Activated T-cell treated with anti-CD3 and anti-CD28 coated beads, Interleukin-2, amount 50 U/mL, for 1 hour (primary cell): Measurements from ENCODE around the gene ZCCHC24.
A peak's percentile ranks its signal among the peaks of the same experiment; 100 is the strongest.

ENCODE experiments used
- DNase-seq: peaks from one replicate; pipeline ENCODE4 v3.0.0-alpha.2; 2020

The ZCCHC24 gene

DNA sequence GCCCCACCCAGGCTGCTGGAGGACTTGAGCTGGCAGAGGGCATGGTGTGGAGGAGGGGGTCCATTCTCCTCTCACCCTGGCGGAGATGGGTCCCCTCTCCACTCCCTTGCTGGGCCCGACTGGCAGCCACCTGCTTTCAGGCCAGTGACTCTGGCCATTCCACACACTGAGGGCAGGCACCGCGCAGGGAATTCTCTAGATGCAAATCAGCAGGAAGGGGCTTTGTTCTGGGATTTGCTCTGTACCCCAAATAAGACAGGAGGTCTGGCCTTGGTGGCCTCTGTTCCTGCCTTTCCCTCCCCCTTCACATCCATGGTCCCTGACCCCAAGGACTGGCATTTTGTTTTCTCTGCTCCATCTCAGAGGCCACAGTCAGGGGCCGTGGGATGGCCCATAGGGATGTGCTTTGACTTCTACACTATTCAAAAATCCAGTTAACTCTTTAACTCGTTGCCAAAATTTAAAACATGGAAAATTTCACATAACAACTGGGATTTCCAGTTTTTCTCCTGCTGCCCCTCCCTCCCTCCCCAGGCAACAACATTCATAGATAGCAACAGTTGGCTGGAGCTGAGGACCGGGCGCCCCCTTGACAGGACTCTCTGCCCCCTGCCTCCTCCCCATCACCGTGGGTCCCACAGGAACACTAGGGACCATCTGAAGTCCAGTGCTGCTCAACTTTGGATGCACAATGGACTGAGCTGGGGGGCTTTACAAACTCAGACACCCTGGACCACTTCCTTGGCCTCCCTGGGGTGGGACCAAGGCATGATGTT lies 64.3 kb downstream of the ZCCHC24 start:
- no peak for DNase-seq

DNA sequence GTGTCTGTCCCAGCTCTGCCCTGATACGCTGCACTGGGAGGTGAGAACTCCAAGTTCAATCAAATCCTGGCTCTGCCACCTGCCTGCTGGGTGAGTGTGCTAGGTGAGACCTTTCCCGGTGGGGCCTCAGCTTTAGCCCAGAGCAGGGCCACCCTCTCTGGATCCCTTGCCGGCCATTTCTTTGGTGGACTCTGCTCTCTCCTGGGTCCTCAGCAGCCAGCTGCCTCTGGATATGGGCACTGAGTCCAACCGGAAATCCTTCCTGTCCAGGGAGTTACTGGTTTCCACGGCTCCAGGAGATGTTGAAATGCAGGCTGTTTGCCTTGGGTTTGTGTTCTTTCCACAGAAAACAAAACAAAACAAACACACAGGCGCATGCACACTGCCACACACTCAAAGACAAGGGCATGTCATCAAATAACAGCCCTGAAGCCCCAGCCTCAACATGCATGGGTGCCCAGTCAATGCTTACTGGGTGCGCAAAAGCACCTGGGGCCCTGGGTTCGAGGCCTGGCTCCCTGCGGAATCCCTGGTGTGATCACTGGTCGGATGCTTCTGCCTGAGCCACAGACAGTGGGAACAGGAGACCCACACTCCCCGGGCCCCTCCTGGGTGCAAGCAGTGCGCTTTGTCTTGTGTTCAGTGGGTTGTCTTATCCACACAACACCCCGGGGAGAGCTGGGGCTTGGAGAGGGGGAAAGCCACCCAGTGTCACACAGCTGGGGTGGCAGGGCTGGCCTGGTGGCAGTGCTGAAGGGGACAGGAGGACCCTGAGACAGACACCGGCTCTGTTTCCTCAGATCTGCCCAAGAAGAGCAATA lies 65.1 kb downstream of the ZCCHC24 start:
- DNase-seq, result no peak

DNA sequence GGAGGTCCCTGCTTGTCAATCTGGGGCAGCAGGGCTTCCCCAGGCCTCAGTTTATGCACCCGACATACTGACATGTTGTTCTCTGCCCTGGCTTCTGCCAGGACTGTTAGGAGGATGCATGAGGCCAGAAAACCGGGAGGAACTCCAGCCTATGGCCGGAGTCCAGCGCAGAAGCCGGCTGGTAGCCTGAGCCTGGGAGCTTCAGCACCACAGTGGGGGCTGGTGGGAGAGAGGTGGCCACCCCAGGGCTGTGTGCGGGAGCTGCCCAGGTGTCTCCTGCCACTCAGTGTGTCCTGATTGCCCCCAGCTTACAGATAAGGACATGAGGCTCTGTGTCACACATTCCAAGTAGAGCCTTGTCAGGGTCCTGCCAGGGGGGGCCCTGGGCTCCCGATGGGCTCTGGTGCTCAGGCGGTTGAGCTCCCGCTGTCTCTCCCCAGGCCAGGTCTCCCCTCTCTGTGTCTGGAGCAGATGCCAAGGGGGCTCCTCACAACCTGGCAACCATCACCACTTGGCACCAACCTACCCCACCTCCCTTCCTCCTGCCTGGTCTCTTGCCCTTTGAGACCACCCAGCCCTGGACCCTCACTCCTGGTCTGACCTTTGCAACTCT lies 65.8 kb downstream of the ZCCHC24 start:
- DNase-seq, result no peak

DNA sequence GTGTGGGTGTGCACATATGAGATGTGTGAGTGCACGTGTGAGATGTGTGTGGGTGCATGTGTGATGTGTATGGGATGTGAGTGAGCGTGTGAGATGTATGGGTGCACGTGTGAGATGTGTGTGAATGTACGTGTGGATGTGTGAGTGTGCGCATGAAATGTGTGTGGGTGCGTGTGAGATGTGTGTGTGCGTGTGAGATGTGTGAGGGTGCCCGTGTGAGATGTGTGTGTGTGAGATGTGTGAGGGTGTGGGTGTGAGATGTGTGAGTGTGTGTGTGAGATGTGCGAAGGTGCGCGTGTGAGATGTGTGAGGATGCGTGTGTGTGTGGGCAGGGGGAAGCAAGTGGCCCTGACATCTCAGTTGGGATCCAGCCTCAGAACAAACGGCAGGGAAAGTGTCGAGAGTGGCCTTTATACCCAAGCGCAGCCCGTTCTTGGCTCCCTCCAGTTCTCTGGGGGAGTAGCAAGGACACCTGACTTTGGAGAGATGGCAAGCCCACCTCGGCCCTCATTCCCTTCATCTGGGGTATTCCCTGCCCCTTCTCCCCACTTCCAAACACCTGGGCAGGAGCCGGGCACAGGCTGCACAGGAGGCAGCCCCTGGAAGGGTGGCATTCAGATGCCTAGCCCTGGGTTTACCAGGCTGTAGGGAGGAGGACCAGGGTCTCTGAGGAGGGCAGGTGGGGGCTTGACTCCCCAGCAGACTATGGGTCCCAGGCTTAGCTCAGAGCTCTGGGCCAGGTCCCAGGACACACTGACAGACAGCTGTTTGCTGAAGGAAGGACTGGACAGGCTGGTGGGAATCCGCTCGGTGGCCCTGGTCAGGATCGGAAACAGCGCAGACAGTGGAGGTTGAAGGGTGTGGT lies 66.5 kb downstream of the ZCCHC24 start:
- DNase-seq, result no peak

DNA sequence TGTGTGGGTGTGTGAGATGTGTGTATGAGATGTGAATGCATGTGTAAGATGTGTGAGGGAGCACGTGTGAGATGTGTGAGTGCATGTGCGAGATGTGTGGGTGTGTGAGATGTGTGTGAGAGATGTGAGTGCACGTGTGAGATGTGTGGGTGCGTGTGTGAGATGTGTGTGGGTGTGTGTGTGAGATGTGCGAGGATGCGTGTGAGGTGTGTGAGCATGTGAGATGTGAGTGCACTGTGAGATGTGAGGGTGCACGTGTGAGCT lies 67.1 kb downstream of the ZCCHC24 start:
- no peak for DNase-seq

DNA sequence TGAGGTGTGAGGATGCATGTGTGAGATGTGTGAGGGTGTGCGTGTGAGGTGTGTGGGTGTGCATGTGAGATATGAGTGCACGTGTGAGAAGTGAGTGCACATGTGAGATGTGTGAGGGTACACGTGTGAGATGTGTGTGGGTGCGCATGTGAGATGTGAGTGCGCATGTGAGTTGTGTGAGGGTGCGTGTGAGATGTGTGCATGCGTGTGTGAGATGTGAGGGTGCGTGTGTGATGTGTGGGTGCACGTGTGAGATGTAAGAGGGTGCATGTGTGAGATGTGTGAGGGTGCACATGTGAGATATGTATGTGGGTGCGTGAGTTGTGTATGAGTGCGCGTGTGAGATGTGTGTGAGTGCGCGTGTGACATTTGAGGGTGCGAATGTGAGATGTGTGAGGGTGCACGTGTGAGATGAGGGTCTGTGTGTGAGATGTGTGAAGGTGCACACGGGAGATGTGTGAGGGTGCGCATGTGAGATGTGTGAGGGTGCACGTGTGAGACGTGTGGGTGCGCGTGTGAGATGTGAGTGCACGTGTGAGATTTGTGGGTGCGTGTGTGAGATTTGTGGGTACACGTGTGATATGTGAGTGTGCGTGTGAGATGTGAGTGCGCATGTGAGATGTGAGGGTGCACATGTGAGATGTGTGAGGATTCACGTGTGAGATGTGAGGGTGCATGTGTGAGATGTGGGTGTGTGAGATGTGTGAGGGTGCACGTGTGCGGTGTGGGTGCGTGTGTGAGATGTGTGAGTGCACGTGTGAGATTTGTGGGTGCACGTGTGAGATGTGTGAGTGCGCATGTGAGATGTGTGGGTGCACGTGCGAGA lies 67.7 kb downstream of the ZCCHC24 start:
- DNase-seq, result no peak

DNA sequence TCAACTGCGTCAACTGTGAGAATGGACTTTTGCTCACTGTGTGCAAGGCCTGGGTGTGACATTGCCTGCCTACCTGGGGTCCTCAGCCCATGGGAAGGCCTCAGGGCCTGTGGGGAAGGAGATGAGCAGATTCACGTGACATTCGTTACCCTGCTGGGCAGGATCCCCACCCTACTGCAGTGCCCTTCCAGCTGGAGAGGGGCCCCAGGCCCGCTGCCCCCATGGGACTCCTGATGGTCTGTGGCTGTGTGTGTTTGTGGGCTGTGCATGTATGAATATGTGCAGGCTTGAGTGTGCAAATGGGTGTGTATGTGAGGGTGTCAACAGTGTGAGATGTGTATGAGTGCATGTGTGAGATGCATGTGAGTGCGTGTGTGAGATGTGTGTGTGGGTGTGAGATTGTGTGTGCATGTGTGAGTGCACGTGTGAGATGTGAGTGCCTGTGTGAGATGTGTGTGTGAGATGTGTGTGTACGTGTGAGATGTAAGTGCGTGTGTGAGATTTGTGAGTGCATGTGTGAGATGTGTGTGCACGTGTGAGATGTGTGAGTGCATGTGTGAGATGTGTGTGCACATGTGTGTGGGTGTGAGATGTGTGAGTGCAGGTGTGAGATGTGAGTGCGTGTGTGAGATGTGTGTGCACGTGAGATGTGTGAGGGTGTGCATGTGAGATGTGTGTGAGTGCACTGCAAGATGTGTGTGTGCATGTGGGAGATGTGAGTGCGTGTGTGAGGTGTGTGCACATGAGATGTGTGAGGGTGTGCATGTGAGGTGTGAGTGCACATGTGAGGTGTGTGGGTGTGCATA lies 68.5 kb downstream of the ZCCHC24 start:
- no peak for DNase-seq

DNA sequence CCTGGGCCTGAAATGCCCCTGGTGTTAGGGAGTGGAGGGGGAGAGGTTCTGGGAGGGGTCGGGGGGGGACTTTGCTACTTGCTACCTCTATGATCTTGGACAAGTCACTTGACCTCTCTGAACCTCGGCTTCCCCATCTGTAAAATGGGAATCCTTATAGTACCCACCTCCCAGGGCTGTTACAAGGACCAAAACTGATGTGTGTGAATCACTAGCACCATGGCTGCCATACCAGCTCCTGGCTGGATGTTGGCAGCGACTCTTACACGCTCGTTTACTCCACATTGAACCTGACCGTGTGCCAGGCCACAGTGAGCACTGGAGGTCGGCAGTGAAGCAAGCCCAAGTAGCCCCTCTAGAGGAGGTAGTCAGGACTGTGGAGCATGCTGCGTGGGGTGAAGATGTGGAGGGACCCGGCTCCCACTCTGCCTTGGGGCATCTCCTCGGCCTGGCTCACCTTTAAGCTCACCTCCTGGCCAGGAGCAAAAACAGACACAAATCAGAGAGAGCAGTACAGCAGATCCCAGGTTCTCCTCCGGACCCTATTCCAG lies 69.3 kb downstream of the ZCCHC24 start:
- no peak for DNase-seq

DNA sequence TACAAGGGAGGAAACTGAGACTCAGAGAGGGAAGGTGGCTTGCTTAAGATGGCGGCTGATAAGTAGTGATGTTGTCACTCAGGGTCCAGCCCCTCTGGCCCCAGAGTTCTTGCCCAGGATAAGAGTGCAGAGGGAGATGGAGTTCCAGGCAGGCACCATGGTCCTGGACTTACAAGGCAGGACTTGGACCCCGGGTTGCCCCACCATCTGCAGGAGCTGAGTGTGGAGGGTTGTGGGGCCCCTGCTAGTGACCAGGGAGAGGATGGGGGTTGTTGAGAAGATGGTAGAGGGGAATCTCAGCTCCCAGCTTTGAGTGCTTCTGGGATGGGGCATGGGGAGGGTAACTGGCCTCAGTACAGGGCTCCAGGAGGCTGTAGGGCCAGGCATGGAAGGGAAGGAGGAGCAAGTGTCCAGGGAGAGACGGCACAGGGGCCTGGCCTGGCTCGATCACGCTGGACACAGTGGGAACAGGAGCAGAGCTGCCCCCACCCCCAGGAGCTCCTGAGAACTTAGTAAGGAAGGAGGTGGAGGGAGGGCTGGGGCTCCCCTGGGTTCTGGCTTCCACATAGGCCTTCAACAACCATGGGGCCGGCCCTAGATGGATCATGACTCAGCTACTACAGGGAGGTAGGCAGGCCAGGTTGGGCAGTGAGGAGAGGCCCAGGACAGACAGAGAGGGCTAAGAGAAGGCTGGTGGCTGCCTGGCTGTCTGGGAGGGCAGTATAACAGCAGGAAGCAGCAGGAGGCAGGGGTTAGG lies 69.9 kb downstream of the ZCCHC24 start:
- no peak for DNase-seq

DNA sequence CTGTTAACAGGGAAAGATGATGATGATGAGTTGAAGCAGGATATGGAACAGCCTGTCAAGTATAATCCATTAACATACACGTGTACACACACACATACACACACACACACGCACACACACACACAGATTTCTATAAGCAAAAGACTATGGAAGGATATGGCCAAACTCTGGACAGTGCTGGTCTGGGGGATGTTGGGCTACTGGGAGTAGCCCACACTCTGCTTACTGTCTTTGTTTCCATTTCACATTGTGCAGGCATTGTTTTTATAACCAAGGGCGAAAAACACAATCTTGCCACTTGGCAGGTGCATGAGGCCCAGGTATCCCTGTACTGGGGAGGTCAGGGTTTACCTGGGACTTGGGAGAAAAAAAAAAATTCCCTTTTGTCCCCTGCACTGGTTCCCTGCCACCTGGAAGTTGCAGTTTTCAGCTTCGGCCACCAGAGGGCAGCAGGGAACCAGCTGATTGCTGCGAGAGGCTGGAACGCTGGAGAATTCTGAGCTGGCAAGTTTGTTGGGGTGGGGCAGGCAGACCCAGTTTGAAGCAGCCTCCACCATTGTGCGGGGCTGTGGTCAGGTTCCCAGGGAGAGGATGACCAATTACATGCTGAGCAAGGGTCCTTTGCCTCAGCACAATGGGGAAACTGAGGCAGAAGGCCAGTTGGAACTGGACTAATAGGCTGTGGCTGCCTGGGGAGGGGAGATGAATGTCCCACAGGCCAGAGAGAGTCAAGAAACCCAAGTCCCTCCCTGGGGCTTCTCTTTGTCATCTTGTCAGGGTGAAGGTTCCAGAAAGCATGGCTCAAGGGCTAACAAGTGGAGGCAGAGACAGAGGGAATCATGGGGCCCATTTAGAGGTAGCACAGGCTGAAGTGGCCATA lies 70.9 kb downstream of the ZCCHC24 start:
- DNase-seq, result peak; percentile 79

DNA sequence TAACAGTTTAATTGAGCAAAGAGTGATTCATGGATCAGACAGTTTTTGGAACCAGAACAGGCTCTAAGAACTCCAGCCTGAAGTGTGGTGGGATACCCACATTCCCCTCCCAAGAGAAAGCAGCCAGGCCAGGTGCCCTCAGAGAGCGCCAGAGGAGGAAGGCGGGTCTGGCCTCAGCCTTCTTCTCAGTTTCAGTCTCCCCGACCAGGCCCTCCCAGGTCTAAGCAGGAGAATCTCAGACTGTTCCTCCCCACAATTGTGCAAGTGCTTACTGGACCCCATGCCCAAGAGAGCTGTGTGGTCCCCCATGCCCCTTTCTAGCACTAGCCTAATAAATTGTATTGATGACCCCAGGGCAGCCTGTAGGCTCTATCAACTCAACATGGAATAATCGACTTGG lies 72.6 kb downstream of the ZCCHC24 start:
- no peak for DNase-seq

DNA sequence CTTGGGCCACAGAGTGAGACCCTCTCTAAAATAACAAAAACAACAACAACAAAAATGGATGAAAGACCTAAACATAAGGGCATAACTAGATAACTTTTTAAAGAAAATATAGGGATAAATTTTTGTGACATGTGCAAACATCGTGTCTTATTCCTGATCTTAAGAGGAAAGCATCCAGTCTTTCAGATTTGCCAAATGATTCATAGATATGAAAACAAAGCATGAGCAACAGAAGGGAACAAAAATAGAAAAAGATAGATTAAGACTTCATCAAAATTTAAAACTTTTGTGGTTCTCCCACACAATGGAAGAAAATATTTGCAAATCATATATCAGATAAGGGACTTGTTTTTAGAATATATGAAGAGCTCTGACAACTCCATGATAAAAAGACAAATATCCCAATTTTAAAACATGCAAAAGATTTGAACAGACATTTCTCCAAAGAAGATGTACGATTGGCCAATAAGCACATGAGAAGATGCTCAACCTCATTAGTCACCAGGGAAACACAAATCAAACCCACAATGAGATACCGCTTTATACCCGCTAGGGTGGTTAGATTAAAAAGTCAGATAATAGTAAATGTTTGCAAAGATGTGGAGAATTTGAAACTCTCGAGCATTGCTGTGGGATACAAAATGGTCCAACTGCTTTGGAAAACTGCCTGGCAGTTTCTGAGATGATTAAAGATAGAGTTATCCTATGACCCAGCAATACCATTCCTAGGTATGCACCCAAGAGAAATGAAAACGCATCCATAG lies 77.8 kb downstream of the ZCCHC24 start:
- DNase-seq, result no peak

DNA sequence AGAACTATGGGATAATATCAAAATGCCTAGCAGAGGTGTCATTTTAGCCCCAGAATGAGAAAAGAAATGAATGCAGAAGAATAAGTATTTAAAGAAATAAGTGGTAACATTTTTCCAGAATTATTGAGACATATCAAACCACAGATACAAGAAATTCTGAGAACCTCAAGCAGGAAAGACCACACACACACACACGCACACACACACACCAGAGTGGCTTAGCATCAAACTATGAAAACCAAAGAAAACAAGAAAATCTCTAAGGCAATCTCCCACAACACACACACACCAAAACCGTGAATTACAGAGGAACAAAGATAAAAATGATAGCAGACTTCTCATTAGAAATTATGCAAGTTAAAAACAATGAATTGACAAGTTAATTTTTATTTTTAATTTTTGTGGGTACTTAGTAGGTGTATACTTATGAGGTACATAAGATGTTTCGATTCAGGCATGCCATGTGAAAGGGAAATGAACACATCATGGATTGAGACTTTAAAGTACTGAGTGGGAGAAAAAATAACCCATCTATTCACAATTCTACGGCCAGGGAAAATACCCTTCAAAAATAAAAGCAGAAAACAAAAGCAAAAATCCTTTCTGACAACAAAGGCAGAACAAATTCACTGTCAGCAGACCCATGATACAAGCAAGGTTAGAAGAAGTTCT lies 83.6 kb downstream of the ZCCHC24 start:
- DNase-seq, result no peak

DNA sequence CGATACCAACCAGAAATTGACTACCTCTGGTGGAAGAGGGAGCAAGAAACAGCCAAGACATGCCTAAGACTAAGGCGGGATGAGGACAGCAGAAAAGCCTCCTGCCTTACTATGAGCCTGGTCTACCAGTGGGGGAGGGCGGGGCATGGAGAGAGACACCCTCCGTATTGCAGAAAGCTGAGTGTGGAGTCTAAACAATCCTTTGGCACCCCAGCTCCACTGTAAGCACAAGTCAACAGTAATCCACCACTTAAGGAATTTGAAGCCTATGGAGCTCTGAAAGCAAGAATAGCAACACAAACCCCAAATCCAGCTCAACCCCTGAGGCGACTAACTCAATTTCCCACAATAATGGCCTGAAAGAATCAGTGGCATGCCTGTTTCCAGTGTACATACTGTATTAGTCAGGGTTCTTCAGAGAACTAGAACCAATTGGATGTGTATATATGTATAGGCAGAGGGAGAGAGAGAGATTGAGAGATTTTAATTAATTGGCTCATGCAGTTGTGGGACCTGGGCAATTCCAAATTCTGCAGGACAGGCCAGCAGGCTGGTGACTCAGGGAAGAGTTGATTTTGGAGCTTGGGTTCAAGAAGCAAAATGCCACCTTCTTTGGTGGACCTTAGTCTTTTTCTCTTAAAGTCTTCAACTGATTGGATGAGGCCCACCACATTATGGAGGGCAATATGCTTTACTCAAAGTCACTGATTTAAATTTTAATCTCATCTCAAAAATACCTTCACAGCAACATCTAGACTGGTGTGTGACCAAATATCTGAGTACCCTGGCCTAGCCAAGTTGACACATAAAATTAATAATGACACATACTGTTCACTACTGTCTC lies 84.7 kb downstream of the ZCCHC24 start:
- DNase-seq, result no peak

DNA sequence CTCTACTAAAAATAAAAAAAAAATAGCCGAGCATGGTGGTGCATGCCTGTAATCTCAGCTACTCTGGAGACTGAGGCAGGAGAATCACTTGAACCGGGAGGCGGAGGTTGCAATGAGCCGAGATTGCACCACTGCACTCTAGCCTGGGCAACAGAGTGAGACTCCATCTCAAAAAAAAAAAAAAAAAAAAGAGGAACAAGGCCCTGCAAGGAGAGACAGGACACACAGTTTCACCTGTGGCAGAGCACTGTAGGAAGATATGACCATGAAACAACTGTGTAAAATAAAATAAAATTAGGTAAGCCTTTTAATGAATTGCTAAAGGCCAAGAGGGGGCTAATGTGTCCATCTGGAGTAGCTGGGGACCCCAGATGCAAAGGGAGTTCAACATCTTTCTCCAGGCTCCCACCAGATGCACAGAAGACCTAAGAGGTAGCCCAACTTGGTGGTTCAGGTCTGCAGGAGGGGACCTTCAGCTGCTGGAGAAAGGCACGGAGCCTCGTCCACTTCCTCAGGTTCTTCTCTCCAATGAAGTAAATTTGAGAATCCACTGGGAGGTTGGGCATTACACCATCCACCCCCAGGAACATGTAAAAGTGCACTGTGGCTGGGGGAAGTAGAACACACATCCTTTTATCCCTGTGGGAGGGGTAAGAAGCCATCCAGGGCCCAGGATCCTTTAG lies 85.5 kb downstream of the ZCCHC24 start:
- DNase-seq, result no peak

DNA sequence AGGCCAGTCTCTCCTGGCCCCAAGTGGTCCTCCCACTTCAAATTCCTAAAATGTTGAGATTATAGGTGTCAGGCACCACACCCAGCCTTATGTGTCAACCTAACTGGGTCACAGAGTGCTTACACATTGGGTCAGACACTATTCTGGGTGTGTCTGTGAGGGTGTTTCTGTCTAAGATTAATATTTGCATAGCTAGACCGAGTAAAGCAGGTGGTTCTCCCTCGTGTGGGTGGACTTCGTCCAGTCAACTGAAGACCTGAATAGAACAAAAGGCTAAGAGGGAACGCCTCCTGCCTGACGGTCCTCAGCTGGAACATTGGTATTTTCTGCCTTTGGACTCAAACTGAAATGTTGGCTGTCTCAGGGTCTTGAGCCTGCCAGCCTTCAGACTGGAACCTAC lies 86.6 kb downstream of the ZCCHC24 start:
- no peak for DNase-seq
